Calu3 (cell line): ENCODE results near the gene C11orf86. TPM values are rescaled to one million over a fixed set of nuclear protein-coding genes. Genes with fewer than 3 reads are reported as not detected.

Source experiments
- BruUV-seq: library from RNA; stranded (reverse); fragments of 400-500 nt; replicated peaks from 2 replicates; lab custom pipeline; 2021; lab: Mats Ljungman, UMichigan
- CTCF ChIA-PET: fragments of 300-600 bp; sonication (Branson Sonifier 250); formaldehyde crosslinking; loops from one replicate; lab custom pipeline; 2022; ENCODE audit warnings: antibody characterized with exemption; lab: Charles Lee
- DNase-seq: peaks from one replicate; pipeline ENCODE4 v3.0.0; 2022
- H3K27ac Mint-ChIP-seq: one replicate; pipeline ENCODE4 v1.8.0; 2022; ENCODE audit warnings: mixed read lengths; ENCODE audit not compliant: unreplicated experiment
- H3K27me3 Mint-ChIP-seq: one replicate; pipeline ENCODE4 v1.8.0; 2022; ENCODE audit warnings: mixed read lengths; ENCODE audit not compliant: unreplicated experiment
- H3K36me3 Mint-ChIP-seq: one replicate; pipeline ENCODE4 v1.8.0; 2022; ENCODE audit warnings: mild to moderate bottlenecking, moderate library complexity, mixed read lengths; ENCODE audit not compliant: insufficient read depth, unreplicated experiment
- H3K4me1 Mint-ChIP-seq: one replicate; pipeline ENCODE4 v1.8.0; 2022; ENCODE audit warnings: mild to moderate bottlenecking, low read depth, mixed read lengths; ENCODE audit not compliant: unreplicated experiment
- H3K4me3 Mint-ChIP-seq: one replicate; pipeline ENCODE4 v1.8.0; 2022; ENCODE audit warnings: mild to moderate bottlenecking, low read depth, moderate library complexity, mixed read lengths; ENCODE audit not compliant: unreplicated experiment
- H3K9me3 Mint-ChIP-seq: one replicate; pipeline ENCODE4 v1.8.0; 2022; ENCODE audit warnings: low read depth, mixed read lengths; ENCODE audit not compliant: unreplicated experiment
- CTCF ChIP-seq: fragments of 200-600 bp; IDR thresholded peaks from one replicate; pipeline ENCODE4 v1.8.0; 2022; ENCODE audit warnings: antibody characterized with exemption; ENCODE audit not compliant: unreplicated experiment
- intact Hi-C: fragments of 100-400 bp; cut with micrococcal nuclease; formaldehyde crosslinking; loops from one replicate; pipeline ENCODE4 v1.10.0; 2022; ENCODE audit not compliant: unreplicated experiment
- total RNA-seq: library from RNA; stranded (reverse); gene quantifications from 2 replicates; pipeline ENCODE4 v1.2.3, GENCODE V29; 2022

C11orf86 gene
- total RNA-seq, 1 experiment from 2014 or later = not detected

- intact Hi-C loops = no loop called here
- Mint-ChIP-seq H3K9me3 (no peaks in the 10 kb centered on the region), H3K27me3 (no peaks in the 10 kb centered on the region), H3K36me3 (no peaks in the 10 kb centered on the region), H3K27ac (no peak overlapping the region), H3K4me3 (no peak overlapping the region), H3K4me1 (peaks cover 8% of the 10 kb centered on the region)
- no peak for DNase-seq
- no peak for TF ChIP-seq CTCF
- BruUV-seq = no TSS peak
- CTCF ChIA-PET = interaction anchor here (1.1 kb wide), 1 partner anchor 13 kb away, joined by 3 read pairs; no protein-coding TSS in a partner anchor
These were observed 21.6 kb downstream of the C11orf86 start for GRCh38 chr11:66996609-66997273.

- no peak for DNase-seq
- Mint-ChIP-seq H3K36me3 (no peaks in the 10 kb centered on the region), H3K27ac (no peak overlapping the region), H3K9me3 (no peaks in the 10 kb centered on the region), H3K27me3 (no peaks in the 10 kb centered on the region), H3K4me3 (no peak overlapping the region), H3K4me1 (peaks cover 8% of the 10 kb centered on the region)
- CTCF ChIA-PET = no interaction called here
- intact Hi-C loops = no loop called here
- TF ChIP-seq CTCF = no peak
- BruUV-seq = no TSS peak
These were observed 24.5 kb downstream of the C11orf86 start for GRCh38 chr11:66999555-66999954.

GRCh38 chr11:67001332-67001731, 26.2 kb downstream of the C11orf86 start:
- CTCF ChIA-PET = no interaction called here
- H3K27ac Mint-ChIP-seq = no peak overlapping the region
- H3K9me3 Mint-ChIP-seq = no peaks in the 10 kb centered on the region
- H3K4me1 Mint-ChIP-seq = peaks cover 8% of the 10 kb centered on the region
- DNase-seq = no peak
- no peak overlapping the region for H3K4me3 Mint-ChIP-seq
- H3K27me3 Mint-ChIP-seq = no peaks in the 10 kb centered on the region
- intact Hi-C loops = no loop called here
- H3K36me3 Mint-ChIP-seq = no peaks in the 10 kb centered on the region
- no peak for TF ChIP-seq CTCF
- BruUV-seq = no TSS peak

- Mint-ChIP-seq H3K4me1 (no peaks in the 10 kb centered on the region), H3K9me3 (no peaks in the 10 kb centered on the region), H3K36me3 (no peaks in the 10 kb centered on the region), H3K27me3 (no peaks in the 10 kb centered on the region), H3K4me3 (no peak overlapping the region), H3K27ac (no peak overlapping the region)
- TF ChIP-seq CTCF = no peak
- DNase-seq = no peak
- CTCF ChIA-PET = interaction anchor here (0.6 kb wide), 1 partner anchor 39 kb away, joined by 4 read pairs; no protein-coding TSS in a partner anchor
- intact Hi-C loops = no loop called here
- BruUV-seq = no TSS peak
These were observed 27.3 kb downstream of the C11orf86 start for GRCh38 chr11:67002297-67002913.
